ENCODE measurements around the gene EPS8L2.

EPS8L2 gene

DNA sequence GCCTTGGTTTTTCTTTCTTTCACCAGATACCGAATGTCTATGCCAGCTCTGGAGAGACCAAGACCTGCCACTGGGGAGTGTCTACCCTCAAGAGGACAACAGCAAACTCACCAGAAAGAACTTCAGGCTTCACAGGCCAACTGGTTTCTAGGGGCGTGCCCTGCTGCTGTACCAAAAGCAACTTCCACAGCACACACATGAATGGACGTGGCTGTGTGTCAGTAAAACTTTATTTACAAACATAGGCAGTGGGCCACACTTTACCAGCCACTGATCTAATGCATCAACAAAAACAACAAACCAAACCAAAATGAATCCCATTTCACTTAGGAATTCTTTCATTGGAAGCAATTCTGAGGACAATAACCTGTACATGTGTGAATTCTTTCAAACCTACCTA lies 27.7 kb upstream of the EPS8L2 start:
- TF ChIP-seq, protein P1, sequence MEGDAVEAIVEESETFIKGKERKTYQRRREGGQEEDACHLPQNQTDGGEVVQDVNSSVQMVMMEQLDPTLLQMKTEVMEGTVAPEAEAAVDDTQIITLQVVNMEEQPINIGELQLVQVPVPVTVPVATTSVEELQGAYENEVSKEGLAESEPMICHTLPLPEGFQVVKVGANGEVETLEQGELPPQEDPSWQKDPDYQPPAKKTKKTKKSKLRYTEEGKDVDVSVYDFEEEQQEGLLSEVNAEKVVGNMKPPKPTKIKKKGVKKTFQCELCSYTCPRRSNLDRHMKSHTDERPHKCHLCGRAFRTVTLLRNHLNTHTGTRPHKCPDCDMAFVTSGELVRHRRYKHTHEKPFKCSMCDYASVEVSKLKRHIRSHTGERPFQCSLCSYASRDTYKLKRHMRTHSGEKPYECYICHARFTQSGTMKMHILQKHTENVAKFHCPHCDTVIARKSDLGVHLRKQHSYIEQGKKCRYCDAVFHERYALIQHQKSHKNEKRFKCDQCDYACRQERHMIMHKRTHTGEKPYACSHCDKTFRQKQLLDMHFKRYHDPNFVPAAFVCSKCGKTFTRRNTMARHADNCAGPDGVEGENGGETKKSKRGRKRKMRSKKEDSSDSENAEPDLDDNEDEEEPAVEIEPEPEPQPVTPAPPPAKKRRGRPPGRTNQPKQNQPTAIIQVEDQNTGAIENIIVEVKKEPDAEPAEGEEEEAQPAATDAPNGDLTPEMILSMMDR (IDR thresholded peaks at IDR 0.05; ENCODE audit: control insufficient read depth, extremely low read depth, insufficient read depth) = no peak
- H3K4me3 ChIP-seq (ENCODE audit: low read depth, low read length) = no peak overlapping the region
- DNase-seq (ENCODE audit: low read depth) = no peak

DNA sequence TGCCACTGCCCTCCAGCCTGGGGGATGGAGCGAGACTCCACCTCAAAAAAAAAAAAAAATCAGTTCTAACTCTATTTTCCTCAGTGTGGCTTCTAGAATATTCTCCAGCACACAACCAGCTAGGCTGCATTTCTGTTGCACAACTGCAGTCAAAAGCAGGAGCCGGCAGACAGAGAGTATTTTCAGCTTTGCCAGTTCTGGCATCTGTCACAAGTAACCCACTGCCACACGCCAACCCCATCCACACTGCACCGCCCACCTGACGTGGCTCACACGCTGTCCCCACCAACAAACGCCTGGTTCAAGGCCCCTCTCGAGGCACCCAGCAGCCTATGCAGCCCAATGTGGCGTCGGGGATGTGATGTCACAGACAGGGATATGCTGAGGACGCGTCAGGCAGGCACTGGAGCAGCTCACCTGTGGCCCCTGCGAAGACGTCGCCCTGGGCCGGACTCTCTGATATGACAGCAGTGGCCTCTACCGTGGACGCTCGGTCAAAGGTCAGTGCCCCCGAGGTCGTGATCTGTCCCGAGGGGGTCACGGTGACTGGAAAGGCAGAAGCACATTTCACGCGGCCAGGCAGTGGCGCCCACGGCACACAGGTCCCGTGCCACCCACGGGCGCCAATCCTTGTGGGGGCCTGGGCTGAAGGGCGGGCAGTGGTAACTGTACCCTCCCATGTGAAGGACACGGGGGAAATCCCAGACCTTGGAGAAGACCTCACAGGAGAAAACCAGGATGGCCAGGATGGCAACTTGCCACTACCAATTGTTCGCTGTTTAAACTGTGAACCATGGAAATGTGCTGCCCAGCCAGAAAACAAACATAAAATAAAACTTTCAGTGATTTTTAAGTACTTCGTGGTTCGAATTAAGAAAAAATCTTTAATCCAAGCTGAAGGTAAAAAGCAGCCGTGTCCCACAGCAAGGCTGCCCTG lies 26.5 kb upstream of the EPS8L2 start:
- no peak for DNase-seq (ENCODE audit: low read depth)
- TF ChIP-seq, protein P1 (IDR thresholded peaks at IDR 0.05; ENCODE audit: control insufficient read depth, extremely low read depth, insufficient read depth) = no peak
- no peak overlapping the region for H3K4me3 ChIP-seq (ENCODE audit: low read depth, low read length)

DNA sequence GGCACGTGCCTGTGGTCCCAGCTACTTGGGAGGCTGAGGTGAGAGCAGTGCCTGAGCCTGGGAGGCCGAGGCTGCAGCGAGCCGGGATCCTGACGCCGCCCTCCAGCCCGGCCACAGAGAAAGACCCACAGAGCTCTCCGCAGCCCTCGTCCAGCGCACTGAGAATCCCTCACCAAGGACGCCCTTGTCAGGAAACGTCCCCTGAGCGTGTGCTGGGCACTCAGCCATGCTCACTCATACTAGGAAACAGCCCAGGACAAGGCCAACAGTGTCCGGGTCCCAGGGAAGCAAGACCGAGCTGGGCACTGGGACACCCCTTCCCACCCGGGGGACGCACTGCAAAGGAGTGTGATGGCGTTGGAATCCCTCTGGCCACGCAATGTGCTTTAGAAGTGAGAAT lies 25.6 kb upstream of the EPS8L2 start:
- TF ChIP-seq, protein P1 (IDR thresholded peaks at IDR 0.05; ENCODE audit: control insufficient read depth, extremely low read depth, insufficient read depth) = no peak
- DNase-seq (ENCODE audit: low read depth) = no peak
- H3K4me3 ChIP-seq (ENCODE audit: low read depth, low read length) = no peak overlapping the region

DNA sequence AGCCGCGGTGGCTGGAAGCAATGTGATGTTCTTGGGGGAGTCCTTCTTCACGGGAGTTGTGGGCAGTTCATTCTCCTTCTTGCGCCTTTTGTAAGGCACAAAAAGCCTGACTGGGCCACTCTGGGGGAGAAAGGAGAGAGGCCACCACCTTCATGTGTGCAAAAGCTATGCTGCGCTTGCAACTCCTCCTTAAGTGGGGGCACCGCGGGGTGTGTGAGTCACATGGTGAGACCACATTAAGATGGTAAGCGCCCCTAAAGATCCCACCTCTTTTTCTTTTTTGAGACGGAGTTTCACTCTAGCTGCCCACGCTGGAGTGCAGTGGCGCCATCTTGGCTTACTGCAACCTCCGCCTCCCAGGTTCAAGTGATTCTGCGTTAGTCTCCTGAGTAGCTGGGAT lies 25.1 kb upstream of the EPS8L2 start:
- TF ChIP-seq, protein P1 (IDR thresholded peaks at IDR 0.05; ENCODE audit: control insufficient read depth, extremely low read depth, insufficient read depth) = no peak
- no peak for DNase-seq (ENCODE audit: low read depth)
- no peak overlapping the region for H3K4me3 ChIP-seq (ENCODE audit: low read depth, low read length)

DNA sequence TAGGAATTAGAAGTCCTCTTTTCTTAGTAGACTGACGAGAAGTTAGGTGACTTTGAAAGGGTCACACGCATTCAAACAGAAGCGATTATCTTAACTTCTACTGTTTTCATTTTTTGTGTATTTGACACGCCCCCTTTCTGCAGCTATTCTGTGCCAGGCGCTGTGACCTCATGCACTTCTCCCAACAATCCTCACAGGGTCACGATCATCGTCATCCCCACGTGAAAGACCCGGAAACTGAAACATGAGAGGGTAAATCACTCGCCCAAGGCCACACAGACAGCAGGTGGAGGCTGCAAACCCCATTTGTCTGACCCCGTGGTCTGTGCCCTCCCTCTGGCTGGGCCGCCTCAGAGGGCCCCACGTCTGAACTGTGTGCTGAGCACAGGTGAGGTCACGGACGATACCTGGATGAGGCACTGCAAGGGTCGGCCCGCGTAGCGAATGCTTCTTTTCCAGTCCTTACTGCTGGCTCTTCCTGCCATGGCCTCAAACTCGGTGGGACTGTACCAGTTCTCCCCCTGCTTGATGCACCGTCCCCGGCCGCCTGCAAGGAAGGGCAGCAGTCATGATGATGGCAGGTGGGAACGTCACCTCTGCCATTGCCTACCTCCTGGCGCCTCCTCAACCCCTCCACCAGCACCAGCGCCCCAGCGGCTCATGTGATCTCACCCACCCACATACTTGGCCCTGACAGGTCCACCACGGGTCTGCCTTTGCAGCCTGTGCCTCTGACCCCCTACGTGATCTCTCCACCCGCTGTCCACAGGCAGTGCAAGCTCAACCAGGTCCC lies 19.4 kb upstream of the EPS8L2 start:
- TF ChIP-seq, protein P1 (IDR thresholded peaks at IDR 0.05; ENCODE audit: control insufficient read depth, extremely low read depth, insufficient read depth) = no peak
- H3K4me3 ChIP-seq (ENCODE audit: low read depth, low read length) = no peak overlapping the region
- DNase-seq (ENCODE audit: low read depth) = no peak

DNA sequence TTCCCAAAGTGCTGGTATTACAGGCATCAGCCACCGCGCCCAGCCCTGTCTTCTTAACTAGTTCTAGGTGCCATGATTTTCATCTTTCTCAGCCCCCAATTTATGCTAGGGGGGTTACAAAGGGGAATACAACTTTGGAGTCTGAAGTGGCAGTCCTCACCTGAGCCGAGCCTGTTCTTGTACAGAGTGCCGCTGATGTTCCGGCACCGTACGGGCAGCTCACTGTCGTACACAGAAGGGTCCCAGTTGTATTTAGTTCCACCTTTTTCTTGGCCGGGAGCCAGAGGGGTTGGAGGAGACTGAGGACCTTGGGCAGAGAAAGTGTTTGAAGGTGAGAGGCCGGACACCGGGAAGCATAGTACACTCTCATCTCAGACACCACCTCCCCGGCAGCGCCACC lies 18.3 kb upstream of the EPS8L2 start:
- no peak for DNase-seq (ENCODE audit: low read depth)
- TF ChIP-seq, protein P1 (IDR thresholded peaks at IDR 0.05; ENCODE audit: control insufficient read depth, extremely low read depth, insufficient read depth) = no peak
- no peak overlapping the region for H3K4me3 ChIP-seq (ENCODE audit: low read depth, low read length)
